GM18867 (cell line): ENCODE results near the gene DLEU7.
A peak's percentile ranks its signal among the peaks of the same experiment; 100 is the strongest.

Source experiments
- ATAC-seq: cut with Tn5 transposase; IDR thresholded peaks from one replicate; pipeline ENCODE4 v1.9.1; 2021; ENCODE audit warnings: mild to moderate bottlenecking, moderate library complexity; ENCODE audit not compliant: unreplicated experiment

DLEU7 gene

DNA sequence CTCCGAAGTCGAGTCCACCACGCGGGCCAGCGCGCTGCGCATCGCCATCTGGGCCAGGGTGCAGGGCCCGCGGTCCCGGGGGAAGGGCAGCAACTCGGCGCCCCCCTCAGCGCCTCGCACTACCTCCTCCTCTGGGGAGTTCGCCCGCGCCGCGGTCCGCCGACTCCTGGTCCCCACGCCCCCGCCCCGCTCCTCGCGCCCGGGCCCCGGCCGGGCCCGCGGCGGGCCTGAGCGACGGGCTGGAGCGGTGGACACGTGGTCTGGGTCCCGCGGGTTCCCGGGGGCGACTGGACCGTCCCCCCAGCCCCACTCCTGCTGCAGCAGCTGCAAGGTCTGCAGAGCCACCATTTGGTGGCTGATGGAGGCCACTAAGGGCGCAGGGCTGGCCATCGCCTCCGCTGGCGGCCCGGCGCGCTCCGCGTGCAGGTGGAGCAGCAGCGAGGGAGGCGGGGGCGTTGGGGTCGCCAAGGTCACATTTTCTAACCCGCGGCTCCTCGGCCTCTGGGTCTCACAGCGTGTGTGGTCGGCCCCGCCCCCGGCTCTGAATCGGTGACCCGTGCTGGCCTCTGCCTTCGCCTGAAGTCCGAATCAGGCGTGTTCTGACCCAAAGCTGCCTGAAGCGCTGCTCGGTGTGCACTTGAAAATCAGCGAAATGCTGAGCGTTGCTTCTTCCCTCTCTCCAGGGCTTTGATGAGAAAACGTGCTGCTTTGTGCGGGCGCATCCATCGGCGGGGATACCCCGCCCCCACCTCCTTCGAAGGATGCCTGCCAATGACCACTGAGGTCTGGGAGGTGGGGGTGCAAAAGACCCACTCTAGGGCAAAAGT lies at the start of gene DLEU7:
Gene DLEU7, minus strand, starts transcription at position 436 of the 827 bp plus-strand sequence. Its CDS starts 46 bp downstream, at position 390.
- no peak for ATAC-seq

DNA sequence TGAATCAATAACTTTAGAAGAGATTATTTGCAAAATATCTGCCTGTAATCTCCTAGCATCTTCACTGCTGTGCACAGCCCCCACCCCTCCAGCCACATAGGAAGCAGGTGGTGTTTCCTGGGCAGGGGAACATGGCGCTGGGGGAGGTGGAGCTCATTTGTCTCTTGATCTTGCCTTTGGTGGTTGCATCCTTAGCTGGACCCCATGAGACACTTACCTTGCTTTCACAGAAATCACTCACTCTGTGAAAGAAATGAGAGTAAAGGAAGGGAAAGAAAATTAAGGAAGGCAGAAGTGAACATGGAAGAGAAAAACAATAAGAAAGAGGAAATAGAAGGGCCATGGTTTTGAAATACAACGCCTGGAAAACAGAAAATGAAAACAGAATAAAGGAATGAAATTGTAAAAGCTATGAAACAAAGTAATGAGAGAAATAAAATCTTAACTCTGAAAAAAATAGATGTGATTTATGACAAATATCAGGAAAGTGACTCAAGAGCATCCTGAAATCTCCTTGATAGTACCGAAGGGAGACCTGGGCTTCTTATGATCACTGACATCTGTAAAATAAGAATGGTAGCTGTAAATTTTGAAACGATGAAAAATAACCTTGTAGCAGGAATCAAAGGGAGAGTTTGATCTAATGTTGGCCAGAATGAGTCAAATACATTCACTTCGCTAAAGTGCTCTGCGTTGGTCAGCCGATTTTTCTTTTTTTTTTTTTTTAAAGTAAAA lies 48.9 kb upstream of the DLEU7 start:
- no peak for ATAC-seq

DNA sequence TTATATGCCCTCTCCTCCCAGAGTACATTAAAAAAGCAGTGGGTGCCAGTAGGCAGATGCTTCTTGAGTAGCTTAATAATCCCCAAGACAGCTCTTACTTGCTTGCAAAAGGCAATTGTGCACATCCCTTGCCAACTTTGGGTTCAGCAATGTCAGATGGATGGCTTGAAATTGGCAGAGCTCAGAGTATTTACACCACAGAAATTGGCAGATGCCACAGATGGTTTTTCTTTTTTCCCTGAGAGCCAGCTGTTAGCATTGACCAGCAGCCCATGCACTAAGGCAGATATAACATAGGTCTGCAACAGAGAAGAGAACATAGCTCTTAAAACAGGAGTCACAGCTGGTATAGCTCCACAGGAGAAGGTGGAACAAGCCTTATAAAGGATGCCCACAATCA lies 47.7 kb upstream of the DLEU7 start:
- no peak for ATAC-seq

DNA sequence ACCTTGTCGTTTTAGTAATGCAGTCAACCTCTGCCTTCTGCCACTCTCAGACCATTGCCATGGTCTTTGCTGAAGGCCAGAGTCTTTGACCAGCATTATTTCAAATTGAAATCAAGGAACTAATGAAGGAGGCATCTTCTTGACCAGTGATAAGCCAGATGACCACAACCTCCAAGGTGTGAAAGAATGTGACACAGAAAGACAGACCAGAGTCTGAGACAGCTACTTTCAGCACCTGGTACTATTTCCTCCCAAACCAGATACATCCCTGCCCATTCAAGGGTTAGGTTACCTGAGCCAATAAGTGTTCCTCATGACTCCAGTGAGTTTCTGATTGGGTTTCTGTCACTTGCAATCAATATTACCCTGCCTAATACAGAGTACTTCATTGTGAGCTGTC lies 45.8 kb upstream of the DLEU7 start:
- peak; percentile 57 for ATAC-seq

DNA sequence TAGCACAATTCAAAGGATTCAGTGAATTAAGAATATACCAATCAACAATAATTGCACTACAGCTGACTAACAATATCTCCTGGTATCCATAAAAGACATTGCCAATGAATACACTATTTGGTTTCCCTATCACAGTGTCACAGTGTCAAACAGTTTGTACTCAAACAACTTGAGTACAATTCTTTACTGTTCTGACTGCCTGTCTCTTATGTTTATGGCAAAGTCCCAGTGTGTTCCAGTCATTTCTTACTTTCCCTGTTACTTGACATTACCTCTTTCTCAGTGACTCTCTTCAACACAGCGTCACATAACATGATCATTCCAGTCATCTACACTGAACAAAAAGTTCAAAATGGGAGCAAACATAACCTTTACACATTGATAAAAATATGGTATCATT lies 44.9 kb upstream of the DLEU7 start:
- no peak for ATAC-seq

DNA sequence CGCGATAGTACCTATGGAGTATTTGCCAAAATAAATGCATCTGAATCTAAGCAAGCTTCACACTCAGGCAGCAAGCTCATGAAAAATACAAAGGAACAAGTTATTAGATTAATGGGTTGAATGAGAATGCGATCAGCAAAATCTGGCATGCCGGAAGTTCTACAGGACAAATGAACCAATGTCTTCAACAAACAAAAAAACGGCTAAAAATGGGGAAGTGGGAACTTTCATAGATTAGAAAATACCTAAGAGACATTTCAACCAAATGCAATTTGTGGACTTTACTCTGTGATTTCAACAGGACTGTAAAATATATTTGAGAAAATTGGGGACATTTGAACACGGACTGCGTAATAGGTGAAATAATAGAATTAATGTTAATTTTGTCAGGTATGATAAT lies 43.7 kb upstream of the DLEU7 start:
- ATAC-seq: no peak

DNA sequence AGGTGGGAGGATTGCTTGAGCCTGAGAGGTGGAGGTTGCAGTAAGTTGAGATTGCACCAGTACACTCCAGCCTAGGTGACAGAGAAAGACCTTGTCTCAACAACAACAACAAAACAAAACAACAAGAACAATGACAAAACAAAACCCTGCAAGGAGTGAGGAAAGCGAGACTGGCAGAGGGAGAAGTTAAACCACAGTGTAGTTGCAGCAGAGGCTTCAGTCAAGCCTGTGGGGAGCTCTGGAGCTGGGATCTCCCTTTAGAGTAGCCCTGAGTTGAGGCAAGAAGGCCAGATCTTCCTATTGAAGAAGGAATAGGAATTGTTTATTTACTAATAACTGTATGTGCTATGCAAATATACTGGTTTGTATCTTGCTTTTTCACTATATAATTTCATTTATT lies 40.8 kb upstream of the DLEU7 start:
- ATAC-seq: no peak

DNA sequence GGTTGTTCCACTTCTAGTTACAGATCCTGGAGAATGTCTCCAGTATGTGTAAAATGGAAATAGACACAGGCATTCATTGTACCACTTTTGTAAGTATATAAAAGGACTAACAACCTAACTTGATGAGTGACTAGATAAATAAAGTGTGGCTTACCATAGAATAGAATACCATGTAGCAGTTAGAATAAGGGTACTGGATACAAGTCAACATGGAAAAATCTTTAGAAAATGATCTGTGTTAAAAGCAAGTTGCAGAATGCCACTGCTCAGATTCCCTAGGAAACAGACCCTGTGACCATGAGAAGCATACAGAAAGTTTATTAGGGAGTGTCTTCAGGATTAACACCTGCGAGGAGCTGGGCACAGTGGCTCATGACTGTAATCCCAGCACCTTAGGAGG lies 40.2 kb upstream of the DLEU7 start:
- ATAC-seq: no peak

DNA sequence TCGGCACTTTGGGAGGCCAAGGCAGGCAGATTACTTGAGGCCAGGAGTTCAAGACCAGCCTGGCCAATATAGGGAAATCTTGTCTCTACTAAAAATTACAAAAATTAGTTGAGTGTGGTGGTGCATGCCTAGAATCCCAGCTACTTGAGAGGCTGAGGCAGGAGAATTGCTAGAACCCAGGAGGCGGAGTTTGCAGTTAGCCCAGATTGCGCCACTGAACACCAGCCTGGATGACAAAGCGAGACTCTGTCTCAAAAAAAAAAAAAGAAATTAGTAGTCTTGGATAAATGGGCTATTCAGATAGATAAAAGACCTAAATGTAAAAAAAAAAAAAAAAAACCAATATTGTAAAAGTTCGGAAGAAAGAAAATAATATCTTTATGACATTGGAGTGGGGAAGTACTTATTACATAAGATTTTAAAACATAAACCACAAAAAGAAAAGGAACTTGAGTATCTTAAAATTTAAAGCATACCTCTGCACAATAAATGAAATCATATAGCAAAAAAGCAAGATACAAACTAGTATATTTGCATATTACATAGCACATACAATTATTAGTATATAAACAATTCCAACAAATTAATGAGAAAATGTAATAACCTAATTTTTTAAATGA lies 39.4 kb upstream of the DLEU7 start:
- no peak for ATAC-seq

DNA sequence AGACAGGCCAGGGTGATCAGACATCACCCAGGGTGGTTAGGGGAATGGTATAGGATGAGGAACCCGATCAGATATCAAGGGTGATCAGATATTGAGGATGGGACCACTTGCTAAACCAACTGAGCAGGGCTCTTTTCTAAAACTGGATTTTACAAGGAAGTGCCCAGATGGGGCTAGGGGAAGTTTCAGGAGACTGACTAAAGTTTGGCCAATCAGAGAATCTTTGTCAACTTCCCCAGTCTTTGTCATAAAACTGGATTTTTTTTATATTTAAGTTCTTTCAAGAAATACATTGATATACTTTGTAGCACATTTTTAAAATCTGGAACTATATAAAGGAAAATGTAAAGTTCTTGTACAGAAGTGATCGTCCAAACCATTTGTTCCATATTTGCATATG lies 30.5 kb upstream of the DLEU7 start:
- ATAC-seq: no peak

DNA sequence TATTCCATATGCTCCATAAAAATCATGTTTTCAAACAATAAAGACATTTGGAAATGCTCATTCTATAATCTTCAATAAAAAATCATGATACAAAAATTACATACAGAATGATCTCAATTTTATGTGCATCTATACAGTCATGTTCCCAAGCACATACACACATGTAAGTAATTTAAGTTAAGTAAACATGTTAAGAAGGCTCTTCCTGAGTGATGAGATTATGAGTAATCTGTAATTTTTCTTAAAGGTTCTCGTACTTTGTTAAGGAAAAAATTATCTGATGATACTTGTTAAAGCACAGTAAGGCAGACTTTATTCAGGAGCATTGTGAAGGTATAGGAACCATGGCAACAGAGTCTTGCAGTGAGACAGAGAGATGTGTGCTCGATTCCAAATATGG lies 30.0 kb upstream of the DLEU7 start:
- no peak for ATAC-seq

DNA sequence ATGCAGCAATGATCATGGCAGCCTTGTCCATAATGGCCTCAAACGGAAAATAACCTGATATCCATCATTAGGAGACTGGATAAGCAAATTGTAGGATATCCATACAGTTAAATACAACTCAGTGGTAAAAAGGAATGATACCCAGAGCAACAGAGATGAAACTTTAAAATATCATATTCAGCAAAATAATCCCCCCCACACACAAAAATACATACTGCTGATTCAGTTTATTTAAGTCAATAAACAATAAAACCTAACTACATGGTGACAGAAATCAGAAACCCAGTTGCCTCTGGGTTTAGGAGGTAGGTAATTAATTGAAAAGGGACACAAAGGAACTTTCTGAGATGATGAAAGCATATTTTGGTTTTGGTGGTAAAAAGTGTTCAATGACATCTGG lies 27.9 kb upstream of the DLEU7 start:
- no peak for ATAC-seq

DNA sequence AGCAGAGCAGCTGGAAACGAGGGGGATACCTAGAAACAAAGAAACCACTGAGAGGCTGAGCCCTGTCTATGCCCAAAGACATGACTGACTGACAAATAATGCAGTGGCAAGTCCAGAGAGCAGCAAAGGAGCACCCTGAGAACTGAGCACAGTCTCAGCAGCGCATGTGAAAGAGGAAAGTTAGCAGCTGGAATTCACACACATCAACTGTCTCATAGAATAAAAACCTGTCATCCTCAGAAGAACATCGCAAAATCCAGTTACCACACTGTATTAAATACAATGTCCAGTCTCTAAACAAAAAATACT lies 24.1 kb upstream of the DLEU7 start:
- no peak for ATAC-seq

DNA sequence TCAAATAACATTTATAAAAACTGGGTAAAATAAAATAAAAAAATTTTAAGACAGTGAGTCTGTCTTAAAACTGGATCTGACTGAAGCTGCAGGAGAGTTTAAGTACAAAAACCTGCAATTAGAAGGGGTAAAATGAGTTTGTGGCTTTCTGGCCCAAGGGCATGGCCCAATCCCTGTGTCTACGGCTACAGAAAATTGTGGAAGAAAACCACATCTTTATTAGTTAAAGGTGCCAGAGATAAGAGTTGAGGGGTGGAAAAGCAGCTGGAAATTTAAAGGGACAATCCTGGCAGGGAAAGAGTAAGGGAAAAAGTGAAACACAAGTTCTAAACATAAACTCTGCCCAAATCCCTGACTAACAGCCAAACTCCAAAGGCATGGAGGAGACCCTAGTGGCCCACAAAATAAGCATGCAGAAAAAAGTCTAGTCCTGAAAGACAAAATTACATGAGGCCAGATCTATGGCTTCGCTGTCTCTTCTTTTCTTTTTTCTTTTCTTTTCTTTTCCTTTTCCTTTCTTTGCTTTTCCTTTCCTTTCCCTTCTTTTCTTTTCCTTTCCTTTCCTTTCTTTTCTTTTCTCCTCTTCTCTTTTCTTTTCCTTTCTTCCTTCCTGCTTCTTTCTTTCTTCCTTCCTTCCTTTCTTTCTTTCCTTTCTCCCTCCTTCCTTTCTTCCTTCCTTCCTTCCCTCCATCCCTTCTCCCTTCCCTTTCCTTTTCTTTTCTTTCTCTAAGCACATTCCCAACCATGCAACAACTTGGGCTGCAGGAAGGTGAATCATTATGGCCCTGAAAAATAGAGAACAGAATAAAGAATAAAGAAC lies 23.5 kb upstream of the DLEU7 start:
- ATAC-seq: no peak

DNA sequence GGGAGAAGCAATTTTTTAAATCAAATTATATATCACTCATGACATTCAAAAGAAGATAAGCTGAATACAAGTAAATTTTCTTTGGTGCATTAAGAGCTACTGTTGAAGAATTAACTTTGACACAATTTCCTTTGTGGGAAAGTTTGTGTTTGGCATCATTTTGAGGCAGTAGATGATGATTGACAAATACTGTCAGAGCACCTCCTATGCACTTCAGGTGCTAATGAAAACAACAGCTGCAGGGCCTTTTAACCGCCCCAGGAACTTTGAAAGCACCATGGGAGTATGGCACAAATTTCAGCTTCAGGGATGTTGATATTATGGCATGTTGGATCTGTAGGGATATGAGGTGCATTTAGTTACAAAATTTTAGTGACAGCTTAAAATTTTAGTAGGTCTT lies 21.0 kb upstream of the DLEU7 start:
- no peak for ATAC-seq

DNA sequence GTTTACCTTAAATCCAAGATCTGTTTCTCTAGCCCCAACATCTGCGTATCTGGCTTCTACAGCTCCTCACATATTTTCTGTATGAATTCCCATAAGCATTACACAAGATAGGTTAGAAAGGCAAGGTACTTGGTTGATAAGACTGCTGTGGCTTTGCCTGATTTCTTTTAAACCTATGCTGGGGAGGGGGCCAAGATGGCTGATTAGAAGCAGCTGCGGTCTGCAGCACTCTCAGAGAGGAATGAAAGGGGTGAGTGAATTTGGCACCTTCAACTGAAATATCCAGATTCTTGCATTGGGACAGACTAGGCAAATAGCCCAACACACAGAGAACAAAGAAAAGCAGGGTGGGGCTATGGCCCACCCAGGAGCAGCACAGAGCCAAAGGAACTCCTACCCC lies 12.2 kb upstream of the DLEU7 start:
- ATAC-seq: no peak

DNA sequence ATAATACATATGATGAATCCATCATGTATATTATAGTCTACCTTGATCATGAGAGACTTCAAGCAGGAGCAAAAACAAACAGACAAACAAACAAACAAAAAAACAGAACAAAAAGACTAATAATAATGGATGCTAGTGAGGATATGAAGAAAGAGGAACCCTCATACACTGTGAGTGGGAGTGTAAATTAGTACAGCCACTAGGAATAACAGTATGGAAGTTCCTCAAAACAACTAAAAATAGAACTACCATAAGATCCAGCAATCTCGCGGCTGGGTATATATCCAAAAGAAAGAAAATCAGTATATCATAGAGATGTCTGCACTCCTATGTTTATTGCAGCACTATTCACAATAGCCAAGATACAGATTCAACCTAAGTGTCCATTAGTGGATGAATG lies 7.0 kb upstream of the DLEU7 start:
- no peak for ATAC-seq

DNA sequence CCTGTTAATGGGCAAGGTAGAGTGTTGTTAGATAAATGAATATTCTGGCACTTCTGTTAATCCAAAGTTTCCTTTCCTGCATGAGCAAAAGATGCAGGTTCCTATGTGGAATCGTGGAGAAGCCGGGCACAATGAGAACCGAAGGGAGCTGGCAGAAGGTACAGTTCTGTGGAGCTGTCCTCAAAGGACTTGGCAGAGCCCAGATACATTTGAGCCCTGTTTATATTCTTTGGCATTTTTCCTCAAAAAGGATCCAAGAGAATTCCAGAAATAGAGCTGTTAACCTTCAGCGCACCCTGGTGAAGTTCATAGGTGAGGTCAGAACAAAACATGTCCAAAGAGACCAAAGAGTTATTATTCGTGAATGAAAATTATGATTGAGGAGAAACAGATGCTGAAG lies 4.0 kb upstream of the DLEU7 start:
- ATAC-seq: no peak

DNA sequence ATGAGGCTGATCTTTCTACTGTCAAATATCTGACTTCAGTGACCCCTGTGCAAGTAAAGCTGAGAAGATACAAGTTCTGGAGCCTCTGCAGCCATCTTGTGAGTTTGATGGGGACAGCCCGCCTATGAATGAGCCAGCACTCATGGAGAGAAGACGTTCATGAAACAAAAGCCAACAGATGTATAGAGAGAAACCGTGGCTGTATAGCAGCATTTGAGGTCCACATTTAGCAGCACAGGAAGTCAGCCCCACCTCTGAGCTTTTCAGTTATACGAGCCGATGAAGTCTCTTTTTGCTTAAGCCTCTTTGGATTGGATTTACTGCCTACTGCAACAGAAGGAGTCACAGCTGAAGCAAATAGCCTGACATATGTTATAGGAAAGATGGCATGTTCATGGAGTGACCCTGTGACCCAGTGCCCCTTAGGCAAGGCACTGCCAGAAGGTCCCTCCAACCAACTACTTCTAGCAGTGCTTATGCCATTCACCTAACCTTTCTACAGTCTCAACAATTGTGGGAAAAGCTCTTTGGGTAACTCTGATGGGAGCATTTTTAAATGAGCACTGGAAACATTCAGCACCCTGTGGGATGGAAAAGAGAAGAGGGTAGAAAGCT lies 3.5 kb upstream of the DLEU7 start:
- no peak for ATAC-seq

DNA sequence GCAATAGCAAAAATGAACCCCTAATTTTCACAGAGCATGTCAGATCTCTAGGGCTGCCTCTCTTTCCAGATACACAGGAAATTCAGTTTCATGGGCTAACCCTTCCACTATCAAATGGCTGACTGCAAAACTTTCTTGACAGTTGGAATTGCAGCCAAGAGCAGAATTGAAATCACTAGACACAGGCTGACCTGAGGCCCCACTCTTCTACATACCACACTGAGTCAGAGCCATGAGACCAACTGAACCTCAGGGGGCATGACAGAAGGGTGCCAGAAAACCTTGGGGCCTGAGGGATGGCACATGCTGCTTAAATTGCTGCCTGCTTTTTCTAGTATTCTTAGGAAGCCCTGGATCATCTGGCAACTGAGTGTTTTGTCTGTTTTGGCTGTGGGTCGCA lies 1.7 kb upstream of the DLEU7 start:
- no peak for ATAC-seq
